ENCODE data around the gene TYW5.

Gene TYW5

GRCh38 chr2:199999166-199999565 is 43.9 kb upstream of the TYW5 start:
- no peak overlapping the region for H3K4me3 ChIP-seq (ENCODE audit: insufficient read depth, low read length, poor library complexity, severe bottlenecking)
- no peaks in the 10 kb centered on the region for H3F3A ChIP-seq (ENCODE audit: insufficient read depth)
- no peaks in the 10 kb centered on the region for H3K79me2 ChIP-seq (ENCODE audit: insufficient read depth, low read length)
- H2AFZ ChIP-seq (ENCODE audit: low read depth, low read length, severe bottlenecking): no peak overlapping the region
- no peaks in the 10 kb centered on the region for H3K27me3 ChIP-seq (ENCODE audit: low read length)
- H3K9me2 ChIP-seq (replicated peaks; ENCODE audit: insufficient read depth, low read length): no peaks in the 10 kb centered on the region
- no peaks in the 10 kb centered on the region for H3K36me3 ChIP-seq (ENCODE audit: low read length)
- no peaks in the 10 kb centered on the region for H4K20me1 ChIP-seq (ENCODE audit: low read depth, low read length)
- TF ChIP-seq EZH2phosphoT487 (conservative IDR thresholded peaks at IDR 0.05; ENCODE audit: low read length) (no peak), CTCF (IDR thresholded peaks at IDR 0.05; ENCODE audit: insufficient read depth, low read length, poor library complexity, severe bottlenecking) (no peak)
- no peaks in the 10 kb centered on the region for H3K9me3 ChIP-seq (ENCODE audit: insufficient read depth, low read length)
- H3K4me2 ChIP-seq (ENCODE audit: low read depth, low read length, poor library complexity, severe bottlenecking): no peak overlapping the region
- no peak overlapping the region for H3K27ac ChIP-seq (ENCODE audit: low read depth, low read length)
- H3K9ac ChIP-seq (ENCODE audit: low read length): no peak overlapping the region

- H3K9me3 ChIP-seq (ENCODE audit: insufficient read depth, low read length): no peaks in the 10 kb centered on the region
- no peak overlapping the region for H3K4me2 ChIP-seq (ENCODE audit: low read depth, low read length, poor library complexity, severe bottlenecking)
- no peaks in the 10 kb centered on the region for H3K36me3 ChIP-seq (ENCODE audit: low read length)
- no peak overlapping the region for H2AFZ ChIP-seq (ENCODE audit: low read depth, low read length, severe bottlenecking)
- no peak for TF ChIP-seq CTCF (IDR thresholded peaks at IDR 0.05; ENCODE audit: insufficient read depth, low read length, poor library complexity, severe bottlenecking)
- TF ChIP-seq EZH2phosphoT487 (conservative IDR thresholded peaks at IDR 0.05; ENCODE audit: low read length): no peak
- H3F3A ChIP-seq (ENCODE audit: insufficient read depth): no peaks in the 10 kb centered on the region
- H3K4me3 ChIP-seq (ENCODE audit: insufficient read depth, low read length, poor library complexity, severe bottlenecking): no peak overlapping the region
- H4K20me1 ChIP-seq (ENCODE audit: low read depth, low read length): no peaks in the 10 kb centered on the region
- no peak overlapping the region for H3K27ac ChIP-seq (ENCODE audit: low read depth, low read length)
- H3K27me3 ChIP-seq (ENCODE audit: low read length): no peaks in the 10 kb centered on the region
- no peaks in the 10 kb centered on the region for H3K79me2 ChIP-seq (ENCODE audit: insufficient read depth, low read length)
- no peak overlapping the region for H3K9ac ChIP-seq (ENCODE audit: low read length)
- no peaks in the 10 kb centered on the region for H3K9me2 ChIP-seq (replicated peaks; ENCODE audit: insufficient read depth, low read length)
Observed at GRCh38 chr2:199997296-199997695, 42.0 kb upstream of the TYW5 start.

GRCh38 chr2:199994896-199995295 is 39.6 kb upstream of the TYW5 start:
- no peaks in the 10 kb centered on the region for H3K9me2 ChIP-seq (replicated peaks; ENCODE audit: insufficient read depth, low read length)
- H3K27ac ChIP-seq (ENCODE audit: low read depth, low read length): no peak overlapping the region
- H3K4me2 ChIP-seq (ENCODE audit: low read depth, low read length, poor library complexity, severe bottlenecking): no peak overlapping the region
- no peak overlapping the region for H2AFZ ChIP-seq (ENCODE audit: low read depth, low read length, severe bottlenecking)
- H3K79me2 ChIP-seq (ENCODE audit: insufficient read depth, low read length): no peaks in the 10 kb centered on the region
- H3K36me3 ChIP-seq (ENCODE audit: low read length): no peaks in the 10 kb centered on the region
- H4K20me1 ChIP-seq (ENCODE audit: low read depth, low read length): no peaks in the 10 kb centered on the region
- H3K9ac ChIP-seq (ENCODE audit: low read length): no peak overlapping the region
- H3K27me3 ChIP-seq (ENCODE audit: low read length): no peaks in the 10 kb centered on the region
- no peaks in the 10 kb centered on the region for H3F3A ChIP-seq (ENCODE audit: insufficient read depth)
- TF ChIP-seq CTCF (IDR thresholded peaks at IDR 0.05; ENCODE audit: insufficient read depth, low read length, poor library complexity, severe bottlenecking) (no peak), EZH2phosphoT487 (conservative IDR thresholded peaks at IDR 0.05; ENCODE audit: low read length) (no peak)
- H3K9me3 ChIP-seq (ENCODE audit: insufficient read depth, low read length): no peaks in the 10 kb centered on the region
- no peak overlapping the region for H3K4me3 ChIP-seq (ENCODE audit: insufficient read depth, low read length, poor library complexity, severe bottlenecking)

All from SU-DHL-6 (cell line).